LNCaP clone FGC (cell line): ENCODE measurements around the gene MYH15.

Source experiments
- DNase-seq: peaks from one replicate; pipeline ENCODE4 v3.0.0-alpha.2; 2011; ENCODE audit warnings: low read depth
- H3K4me3 ChIP-seq: 2 replicates; pipeline ENCODE4 v1.5.1; 2011; ENCODE audit warnings: mild to moderate bottlenecking, low read depth, low read length, control low read depth
- TF ChIP-seq, protein P1 (sequence below): IDR thresholded peaks from 2 replicates; pipeline ENCODE4 v1.5.1; 2012; ENCODE audit warnings: mild to moderate bottlenecking; ENCODE audit not compliant: control insufficient read depth, insufficient read depth; ENCODE audit errors: extremely low read depth

The MYH15 gene

GRCh38 chr3:108378153-108378951 lies 132.0 kb downstream of the MYH15 start:
- no peak overlapping the region for H3K4me3 ChIP-seq
- TF ChIP-seq, protein P1, sequence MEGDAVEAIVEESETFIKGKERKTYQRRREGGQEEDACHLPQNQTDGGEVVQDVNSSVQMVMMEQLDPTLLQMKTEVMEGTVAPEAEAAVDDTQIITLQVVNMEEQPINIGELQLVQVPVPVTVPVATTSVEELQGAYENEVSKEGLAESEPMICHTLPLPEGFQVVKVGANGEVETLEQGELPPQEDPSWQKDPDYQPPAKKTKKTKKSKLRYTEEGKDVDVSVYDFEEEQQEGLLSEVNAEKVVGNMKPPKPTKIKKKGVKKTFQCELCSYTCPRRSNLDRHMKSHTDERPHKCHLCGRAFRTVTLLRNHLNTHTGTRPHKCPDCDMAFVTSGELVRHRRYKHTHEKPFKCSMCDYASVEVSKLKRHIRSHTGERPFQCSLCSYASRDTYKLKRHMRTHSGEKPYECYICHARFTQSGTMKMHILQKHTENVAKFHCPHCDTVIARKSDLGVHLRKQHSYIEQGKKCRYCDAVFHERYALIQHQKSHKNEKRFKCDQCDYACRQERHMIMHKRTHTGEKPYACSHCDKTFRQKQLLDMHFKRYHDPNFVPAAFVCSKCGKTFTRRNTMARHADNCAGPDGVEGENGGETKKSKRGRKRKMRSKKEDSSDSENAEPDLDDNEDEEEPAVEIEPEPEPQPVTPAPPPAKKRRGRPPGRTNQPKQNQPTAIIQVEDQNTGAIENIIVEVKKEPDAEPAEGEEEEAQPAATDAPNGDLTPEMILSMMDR, result no peak
- no peak for DNase-seq

- no peak for DNase-seq
- TF ChIP-seq, protein P1, result no peak
- H3K4me3 ChIP-seq, result no peak overlapping the region
Observed at GRCh38 chr3:108377384-108377783, 133.0 kb downstream of the MYH15 start.

DNA sequence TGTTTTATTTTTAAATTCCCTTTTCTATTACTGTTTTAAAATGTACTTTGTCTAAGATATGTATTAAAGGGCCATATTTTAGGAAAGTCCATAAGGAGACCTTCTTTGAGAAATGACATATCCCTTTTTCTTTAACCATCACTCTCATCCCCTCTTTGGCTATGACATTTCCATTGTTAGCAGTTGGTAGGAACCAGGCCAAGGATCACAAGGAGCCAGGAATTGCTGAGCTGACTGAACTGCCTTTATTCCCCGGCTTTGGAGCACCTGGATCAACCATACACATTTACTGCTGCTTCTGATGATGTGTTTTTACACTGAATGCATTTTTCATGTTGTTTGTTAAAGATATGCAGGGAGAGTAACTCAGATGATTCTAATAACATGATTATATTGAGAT lies 134.4 kb downstream of the MYH15 start:
- TF ChIP-seq, protein P1, result no peak

DNA sequence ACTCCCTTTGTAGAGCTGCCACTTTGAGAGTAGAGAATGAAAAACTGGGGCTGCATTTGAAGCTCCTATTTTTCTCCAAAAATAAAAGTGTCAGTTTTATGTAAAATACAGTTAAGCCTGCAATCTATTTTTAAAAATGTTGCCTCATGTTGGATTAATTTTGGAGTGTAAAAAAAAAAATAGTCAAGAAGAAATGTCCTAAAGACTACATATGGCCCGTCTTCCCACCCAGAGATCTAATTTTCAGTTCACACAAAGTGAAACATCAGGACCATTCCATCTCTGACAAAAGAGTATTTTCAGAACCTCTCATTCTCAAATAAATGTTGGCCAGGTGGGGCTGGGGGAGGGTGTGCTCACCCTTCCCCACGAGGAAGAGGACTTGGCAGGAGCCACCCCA lies 151.4 kb downstream of the MYH15 start:
- no peak for DNase-seq
- TF ChIP-seq, protein P1, result no peak
- no peak overlapping the region for H3K4me3 ChIP-seq

More for the DNA sequence above, 134.4 kb downstream of the MYH15 start:
- no peak for DNase-seq
- no peak overlapping the region for H3K4me3 ChIP-seq

GRCh38 chr3:108357042-108357441 lies 153.4 kb downstream of the MYH15 start:
- no peak for DNase-seq
- TF ChIP-seq, protein P1, result no peak
- no peak overlapping the region for H3K4me3 ChIP-seq

DNA sequence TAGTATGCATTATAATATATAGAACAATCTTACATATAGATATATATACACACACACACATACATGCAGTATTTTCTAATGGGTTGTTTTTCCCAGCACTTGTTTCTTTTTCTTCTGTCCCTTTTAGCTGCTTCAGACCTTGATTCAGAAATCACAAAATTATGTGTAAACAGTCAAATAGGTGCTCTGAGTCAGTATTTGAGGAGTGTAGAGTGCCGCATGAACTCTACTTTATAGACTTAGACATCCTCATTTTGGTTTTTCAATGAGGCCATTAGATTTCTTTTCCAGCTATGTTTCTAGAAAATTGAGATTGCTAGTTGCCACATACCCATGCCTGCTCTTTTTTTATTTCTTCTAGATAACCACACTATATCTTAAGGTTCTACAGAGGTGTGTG lies 155.8 kb downstream of the MYH15 start:
- no peak overlapping the region for H3K4me3 ChIP-seq
- TF ChIP-seq, protein P1, result no peak
- no peak for DNase-seq

GRCh38 chr3:108352176-108352575 lies 158.2 kb downstream of the MYH15 start:
- H3K4me3 ChIP-seq, result no peak overlapping the region
- DNase-seq, result no peak
- TF ChIP-seq, protein P1, result no peak
